ENCODE measurements around the gene STARD10.
"Not testable (repeated sequence)": the region's sequence is repeated elsewhere in the genome, so short reads cannot be mapped to it uniquely, and the experiment has no call there.

The STARD10 gene

DNA sequence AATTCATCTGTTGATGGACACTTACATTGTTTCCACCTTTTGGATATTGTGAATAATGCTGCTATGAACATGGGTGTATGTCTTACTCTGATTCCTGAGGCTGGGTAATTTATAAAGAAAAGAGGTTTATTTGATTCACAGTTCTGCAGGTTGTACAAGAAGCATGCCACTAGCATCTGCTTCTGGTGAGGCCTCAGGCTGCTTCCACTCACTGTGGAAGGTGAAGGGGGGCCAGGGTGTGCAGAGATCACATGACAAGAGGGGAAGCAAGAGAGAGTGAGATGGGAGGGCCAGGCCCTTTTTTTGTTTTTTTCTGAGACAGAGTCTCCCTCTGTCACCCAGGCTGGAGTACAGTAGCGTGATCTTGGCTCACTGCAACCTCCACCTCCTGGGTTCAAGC is 12.5 kb upstream of the STARD10 start:
- DNase-seq, result not testable (repeated sequence)

- DNase-seq, result no peak
These were observed 11.4 kb upstream of the STARD10 start for GRCh38 chr11:72805216-72805615.

- no peak for DNase-seq
These were observed 9.0 kb upstream of the STARD10 start for GRCh38 chr11:72802822-72803221.

GRCh38 chr11:72799441-72799840 is 5.6 kb upstream of the STARD10 start:
- DNase-seq, result no peak

GRCh38 chr11:72798361-72798760 is 4.5 kb upstream of the STARD10 start:
- DNase-seq, result no peak

- DNase-seq, result no peak
These were observed 797 bp downstream of the STARD10 start for GRCh38 chr11:72793076-72793424.

GRCh38 chr11:72792437-72793021 is 1.3 kb downstream of the STARD10 start:
- no peak for DNase-seq

- DNase-seq, result not testable (repeated sequence)
These were observed 2.6 kb downstream of the STARD10 start for GRCh38 chr11:72791228-72791627.

- no peak for DNase-seq
These were observed 4.2 kb downstream of the STARD10 start for GRCh38 chr11:72789493-72790131.

DNA sequence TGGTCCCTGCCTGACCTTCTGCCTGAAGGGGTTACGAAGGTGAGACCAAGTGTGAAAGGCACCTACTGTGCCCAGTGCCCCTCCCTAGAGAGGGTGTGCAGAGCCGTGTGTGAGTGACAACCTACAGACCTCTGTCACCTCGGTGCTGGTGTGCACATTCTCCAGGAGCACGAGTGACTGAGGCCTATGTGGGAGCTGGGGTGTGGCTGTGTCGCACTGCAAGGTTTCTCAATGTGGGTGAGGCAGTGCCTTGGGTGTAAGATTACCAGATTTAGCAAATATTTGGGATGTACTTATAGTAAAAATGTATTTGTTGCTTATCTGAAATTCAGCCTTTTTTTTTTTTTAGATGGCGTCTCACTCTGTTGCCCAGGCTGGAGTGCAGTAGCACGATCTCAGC is 5.6 kb downstream of the STARD10 start:
- no peak for DNase-seq

DNA sequence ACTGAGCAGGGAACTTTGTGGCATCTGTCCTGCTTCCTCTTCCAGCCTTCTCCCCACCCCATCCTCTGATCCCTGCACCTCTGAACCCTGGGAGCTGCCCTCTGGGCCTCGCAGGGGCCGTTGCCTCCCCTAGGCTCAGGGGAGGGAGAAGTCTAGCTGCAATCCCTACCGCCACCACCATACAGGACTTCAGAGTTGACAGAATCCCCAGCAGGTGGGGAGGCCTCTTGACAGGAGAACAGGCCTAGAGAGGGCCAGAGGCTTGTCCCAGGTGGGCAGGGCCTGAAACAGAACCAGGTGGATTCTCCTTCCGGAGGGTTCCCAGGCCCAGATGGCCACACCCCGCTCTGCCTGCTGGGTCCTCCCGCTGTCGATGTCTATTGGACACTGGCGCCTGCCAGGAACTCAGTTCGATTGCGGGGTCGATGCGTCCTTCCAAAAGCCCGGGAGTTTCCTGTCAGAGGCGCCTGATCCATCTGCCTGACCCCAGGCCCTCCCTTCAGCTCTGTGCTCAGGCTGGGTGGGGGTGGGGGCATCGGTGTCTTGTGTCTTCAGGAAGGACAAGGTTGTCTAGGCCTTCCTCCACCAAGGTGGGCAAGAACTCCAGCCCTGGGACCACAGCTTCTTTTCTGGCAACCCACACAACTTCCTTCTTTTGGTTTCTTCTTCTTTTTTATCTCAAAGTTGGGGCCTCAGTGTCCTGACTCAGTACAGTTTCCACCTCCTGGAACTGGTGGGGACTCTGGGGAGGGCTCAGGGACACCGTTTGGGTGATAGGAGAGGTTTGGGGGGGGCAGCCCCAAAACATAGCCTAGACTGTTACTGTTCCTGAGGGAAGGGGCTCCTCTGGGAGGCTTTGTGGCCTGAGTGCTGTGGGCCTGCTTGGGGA is 6.4 kb downstream of the STARD10 start:
- no peak for DNase-seq

- peak; percentile 84 for DNase-seq
These were observed 7.3 kb downstream of the STARD10 start for GRCh38 chr11:72786305-72787215.

DNA sequence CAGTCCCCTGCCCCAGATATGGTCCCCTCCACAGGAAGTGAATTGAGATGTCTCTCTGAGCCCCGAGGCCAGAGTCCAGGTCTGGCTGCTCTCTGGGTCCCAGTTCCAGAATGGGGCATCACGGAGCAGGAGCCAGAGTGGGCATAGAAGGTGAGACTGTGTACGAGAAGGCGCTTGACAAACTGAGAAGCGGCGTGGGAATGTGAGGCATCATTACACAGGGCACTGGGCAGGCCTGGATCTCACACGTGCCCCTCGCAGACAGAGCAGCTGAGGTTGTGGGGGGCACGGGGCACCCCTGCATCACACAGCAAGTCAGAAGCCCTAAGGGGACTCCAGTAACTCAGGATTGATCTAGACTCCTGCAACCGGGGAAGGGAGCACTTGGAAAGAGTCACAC is 9.2 kb downstream of the STARD10 start:
- DNase-seq, result no peak

DNA sequence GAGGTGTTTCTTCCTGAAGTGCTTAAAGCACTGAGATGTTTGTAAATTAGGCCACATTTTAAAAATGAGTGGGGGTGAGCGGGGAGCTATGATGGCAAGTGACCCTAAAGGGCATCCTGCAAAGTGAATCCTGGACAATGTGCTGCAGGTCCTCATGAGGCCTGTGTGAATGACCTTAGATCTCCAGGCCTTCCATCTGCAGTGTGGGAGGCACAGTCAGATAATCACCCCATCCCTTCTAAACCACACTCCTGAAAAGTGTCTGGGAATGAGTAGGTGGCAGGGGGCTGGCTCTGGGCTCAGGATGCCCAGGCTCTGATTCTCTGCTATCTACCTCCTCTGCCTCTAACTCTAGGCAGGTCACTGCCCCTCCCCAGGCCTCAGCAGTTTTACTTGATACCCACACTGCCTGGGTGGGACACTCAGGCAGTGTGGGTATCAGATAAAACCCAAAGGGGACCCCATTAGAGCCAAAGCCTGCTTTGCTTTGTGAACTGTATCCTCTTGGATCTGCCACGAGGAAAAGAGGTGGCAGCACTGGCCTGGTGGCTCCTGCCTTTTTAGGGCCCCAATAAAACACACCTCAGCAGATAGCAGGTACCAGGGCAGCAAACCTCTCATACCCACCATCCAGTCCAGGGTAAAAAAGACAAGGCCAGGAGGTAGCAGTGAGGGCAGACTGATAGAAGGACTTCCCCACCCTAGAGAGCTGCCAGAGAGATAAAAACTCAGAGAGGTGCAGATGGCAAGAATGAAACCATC is 10.5 kb downstream of the STARD10 start:
- no peak for DNase-seq

DNA sequence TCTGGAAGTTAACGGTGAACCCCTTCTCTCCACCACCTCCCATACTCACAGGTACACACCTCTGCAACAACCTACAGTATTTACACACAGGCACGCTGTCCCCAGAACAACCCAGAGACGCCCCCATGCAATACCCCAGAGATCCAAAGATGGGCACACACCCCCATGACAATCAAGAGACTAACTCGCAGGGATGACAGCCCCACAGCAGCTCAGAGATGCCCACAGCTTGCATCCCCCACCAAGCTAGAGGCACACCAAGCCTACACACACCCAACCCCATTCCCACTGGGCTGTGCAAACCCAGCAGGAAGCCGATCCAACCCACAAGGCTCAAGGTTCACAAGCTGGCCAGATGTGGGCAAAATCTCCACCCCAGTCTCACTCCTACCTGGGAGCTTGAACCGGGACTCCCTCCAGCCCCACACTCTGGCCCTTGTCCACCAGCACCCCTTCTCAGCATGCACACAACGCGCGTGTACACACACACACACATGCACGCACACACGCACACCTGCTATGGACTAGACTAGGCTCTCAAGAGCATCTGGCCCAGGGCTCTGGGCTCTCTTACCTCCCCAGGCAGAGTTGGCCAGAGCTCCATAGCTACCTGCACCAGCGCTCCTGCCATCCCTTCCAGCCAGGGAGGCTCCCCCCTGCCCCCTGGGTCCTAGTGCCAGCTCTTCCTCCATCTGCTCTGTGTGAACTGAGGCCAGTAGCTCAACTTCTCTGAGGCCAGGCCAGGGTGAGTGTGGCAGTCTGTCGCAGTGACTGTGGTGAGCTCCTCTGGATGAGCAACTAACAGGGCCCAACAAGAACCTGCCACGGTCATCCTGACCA is 11.5 kb downstream of the STARD10 start:
- peak; percentile 60 for DNase-seq

DNA sequence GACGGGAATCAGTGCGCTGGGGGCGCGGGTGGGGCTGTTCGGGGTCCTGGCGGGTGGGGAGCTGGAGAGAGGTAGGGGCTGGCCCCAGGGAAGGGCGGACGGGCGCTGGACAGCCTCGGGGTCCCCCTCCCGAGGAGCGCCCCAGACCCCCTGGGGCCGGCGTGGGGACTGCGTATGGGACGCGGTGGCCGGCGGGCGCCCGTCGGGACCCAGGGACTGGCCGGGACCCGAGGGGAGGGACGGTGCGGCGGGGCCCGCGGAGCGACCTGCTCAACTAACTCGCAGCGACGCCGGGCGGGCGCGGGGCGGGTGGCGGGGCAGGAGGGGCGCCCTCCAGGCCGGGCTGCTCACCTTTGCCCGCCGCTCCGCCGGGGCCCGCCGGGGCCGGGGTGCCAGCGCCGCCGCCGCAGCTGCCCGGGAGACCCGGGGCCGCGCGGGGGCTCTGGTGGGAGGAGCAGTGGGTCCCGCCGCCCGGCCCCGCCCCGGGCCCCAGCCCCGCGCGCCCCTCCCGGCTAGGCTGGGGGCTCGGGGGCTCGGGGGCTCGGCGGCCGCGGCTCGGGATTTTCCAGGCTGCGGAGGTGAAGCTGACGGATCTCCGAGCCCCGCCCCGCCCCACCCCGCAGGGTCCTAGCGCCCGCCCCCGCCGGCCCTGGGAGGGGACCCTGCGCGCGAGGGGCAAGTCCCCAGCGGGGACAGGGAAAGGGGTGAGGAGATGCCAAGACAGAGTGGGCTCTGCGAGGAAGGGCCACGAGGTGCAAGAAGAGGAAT is 12.3 kb downstream of the STARD10 start:
- peak; percentile 17 for DNase-seq

DNA sequence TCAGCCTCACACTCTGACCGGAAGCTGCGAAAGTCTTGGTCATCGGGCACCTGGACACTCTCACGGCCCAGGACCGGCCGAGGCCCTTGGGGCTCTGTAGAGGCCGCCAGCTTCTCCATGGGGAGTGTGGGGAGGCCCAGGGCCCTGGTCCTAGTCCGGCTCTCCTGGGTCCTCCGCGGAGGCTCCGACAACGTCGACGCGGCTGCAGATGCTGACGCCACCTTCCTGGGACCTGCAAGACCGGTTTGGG is 12.9 kb downstream of the STARD10 start:
- DNase-seq, result peak; percentile 54

DNA sequence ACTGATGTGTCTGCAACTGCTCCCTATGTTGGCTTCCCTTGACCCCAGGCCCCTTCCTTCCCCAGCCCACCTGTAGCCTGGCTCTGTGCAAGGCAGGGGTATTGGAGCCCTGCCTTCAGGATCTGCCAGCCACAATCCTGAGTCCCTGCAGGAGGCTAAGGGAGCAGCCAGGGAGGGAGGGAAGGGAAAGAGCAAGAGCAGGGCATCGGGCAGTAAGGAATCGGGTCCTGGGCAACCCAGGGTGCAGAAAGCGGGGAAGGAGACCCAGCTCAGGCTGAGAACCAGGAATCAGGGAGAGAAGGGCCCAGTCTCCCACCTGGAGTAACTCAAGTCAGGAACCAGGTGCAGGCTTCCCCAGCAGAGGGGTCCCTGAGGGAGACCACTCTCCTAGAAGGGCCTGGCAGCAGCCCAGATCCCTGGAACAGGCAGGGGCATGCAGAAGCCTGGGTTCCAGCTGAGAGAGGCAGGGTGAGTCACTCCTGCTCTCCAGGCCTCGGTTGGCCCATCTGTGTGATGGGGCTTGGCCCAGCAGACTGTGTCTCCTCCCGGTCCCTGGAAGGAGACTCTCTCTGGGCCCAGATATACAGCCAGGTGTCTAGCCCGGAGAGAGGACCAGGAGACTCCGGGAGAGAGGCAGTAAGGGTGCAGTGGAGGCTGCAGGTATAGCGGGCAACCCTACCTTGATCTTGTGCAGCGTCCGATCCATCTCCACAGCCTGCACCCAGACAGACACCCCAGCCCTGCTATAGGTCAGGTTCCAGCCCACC is 13.4 kb downstream of the STARD10 start:
- peak; percentile 35 for DNase-seq

DNA sequence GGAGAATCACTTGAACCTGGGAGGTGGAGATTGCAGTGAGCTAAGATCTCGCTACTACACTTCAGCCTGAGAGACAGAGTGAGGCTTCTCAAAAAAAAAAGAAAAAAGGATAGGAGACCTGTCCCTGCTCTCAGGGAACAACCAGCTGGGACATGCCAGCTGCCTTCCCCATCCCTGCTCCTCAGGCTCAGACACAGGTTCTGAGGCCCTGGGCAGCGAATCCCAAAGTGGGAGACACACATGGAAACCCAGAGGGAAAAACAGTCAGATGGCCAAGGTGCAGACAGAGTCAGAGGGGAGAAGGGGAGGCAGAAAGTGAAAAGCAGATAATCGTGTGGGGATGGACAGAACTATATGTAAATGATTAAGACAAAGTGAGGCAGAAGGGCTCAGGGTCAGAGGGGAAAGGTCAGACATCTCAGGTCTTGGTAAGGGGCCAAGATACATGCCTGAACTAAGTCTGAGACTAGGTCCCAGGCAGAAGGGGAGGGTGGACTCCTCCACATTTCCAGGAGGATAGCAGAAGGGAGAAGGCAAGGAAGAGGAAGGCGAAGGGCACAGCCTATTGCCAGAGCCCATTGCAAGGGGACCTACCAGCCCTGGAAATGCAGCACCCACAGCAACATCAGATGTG is 14.2 kb downstream of the STARD10 start:
- no peak for DNase-seq
